H1 (cell line): ENCODE measurements around the gene QSOX1. TPM values are rescaled to one million over a fixed set of nuclear protein-coding genes. Genes with fewer than 3 reads are reported as not detected.
A peak's percentile ranks its signal among the peaks of the same experiment; 100 is the strongest.

ENCODE experiments used
- CTCF ChIA-PET: fragments of 300-600 bp; sonication (Branson Sonifier 250); formaldehyde crosslinking; loops from one replicate; lab custom pipeline; 2021; ENCODE audit not compliant: partially characterized antibody; lab: Charles Lee
- POLR2A ChIA-PET: fragments of 300-600 bp; sonication (Branson Sonifier 250); formaldehyde crosslinking; loops from one replicate; lab custom pipeline; 2021; ENCODE audit warnings: inconsistent platforms; ENCODE audit not compliant: partially characterized antibody; lab: Charles Lee
- DNase-seq, 2 experiments: peaks; one replicate each; pipeline versions ENCODE4 v3.0.0 to v3.0.0-alpha.2; 2010 to 2022; ENCODE audit warnings: low spot score in 2 of 2, low read depth in 1 of 2, mixed read lengths in 1 of 2
- FAIRE-seq: peaks from 2 replicates; lab custom pipeline; 2011; peaks lifted over from hg19 to GRCh38; lab: Jason Lieb, UNC
- H2AFZ ChIP-seq: 2 replicates; pipeline ENCODE4 v1.8.1; 2012; ENCODE audit warnings: low read length, inconsistent platforms
- H2AK5ac ChIP-seq: 2 replicates; pipeline ENCODE4 v1.6.1; 2013; ENCODE audit warnings: low read depth, low read length
- H2BK120ac ChIP-seq: replicated peaks from 2 replicates; pipeline ENCODE3; 2013; ENCODE audit warnings: low read depth, low read length, inconsistent platforms
- H2BK12ac ChIP-seq: 2 replicates; pipeline ENCODE4 v1.6.1; 2013; ENCODE audit warnings: low read depth, low read length
- H2BK15ac ChIP-seq: 2 replicates; pipeline ENCODE4 v1.6.1; 2013; ENCODE audit warnings: low read length
- H2BK20ac ChIP-seq: 2 replicates; pipeline ENCODE4 v1.6.1; 2013; ENCODE audit warnings: low read length
- H2BK5ac ChIP-seq: 2 replicates; pipeline ENCODE4 v1.6.1; 2013; ENCODE audit warnings: low read depth, low read length
- H3K14ac ChIP-seq: 2 replicates; pipeline ENCODE4 v1.6.1; 2013; ENCODE audit warnings: inconsistent platforms; ENCODE audit not compliant: insufficient read length
- H3K18ac ChIP-seq: 2 replicates; pipeline ENCODE4 v1.6.1; 2013; ENCODE audit warnings: low read length; ENCODE audit errors: extremely low read depth
- H3K23ac ChIP-seq: 2 replicates; pipeline ENCODE4 v1.6.1; 2013; ENCODE audit warnings: inconsistent platforms; ENCODE audit not compliant: insufficient read length
- H3K23me2 ChIP-seq: 2 replicates; pipeline ENCODE4 v1.6.1; 2013; ENCODE audit warnings: low read depth, low read length
- H3K27ac ChIP-seq: 2 replicates; pipeline ENCODE4 v1.6.1; 2011; ENCODE audit warnings: low read depth, low read length, inconsistent platforms
- H3K27me3 ChIP-seq, 4 experiments: replicated peaks in 1 of 4; 1 replicate in 1 of 4; 2 replicates in 3 of 4; pipeline versions ENCODE4 v1.6.1 to v1.8.1; 2011 to 2013; ENCODE audit warnings: low read length in 3 of 4, mild to moderate bottlenecking in 3 of 4, inconsistent platforms in 2 of 4, mixed read lengths in 2 of 4, moderate library complexity in 1 of 4; ENCODE audit not compliant: control insufficient read depth in 3 of 4, insufficient read depth in 3 of 4; ENCODE audit errors: extremely low read depth in 1 of 4
- H3K36me3 ChIP-seq, 4 experiments: 2 replicates each; pipeline versions ENCODE4 v1.6.1 to v1.8.1; 2011 to 2013; ENCODE audit warnings: mild to moderate bottlenecking in 4 of 4, low read length in 3 of 4, moderate library complexity in 2 of 4, control low read depth in 1 of 4, inconsistent platforms in 1 of 4; ENCODE audit not compliant: insufficient read depth in 4 of 4, control insufficient read depth in 2 of 4
- H3K4ac ChIP-seq: replicated peaks from 2 replicates; pipeline ENCODE3; 2013; ENCODE audit warnings: low read length, low read depth, mixed read lengths, inconsistent platforms; ENCODE audit not compliant: insufficient read length
- H3K4me1 ChIP-seq, 4 experiments: replicated peaks in 1 of 4; 1 replicate in 1 of 4; 2 replicates in 3 of 4; pipeline versions ENCODE4 v1.6.1 to v1.8.1; 2011 to 2013; ENCODE audit warnings: low read length in 3 of 4, inconsistent platforms in 2 of 4, mixed read lengths in 1 of 4; ENCODE audit not compliant: insufficient read depth in 4 of 4, control insufficient read depth in 3 of 4
- H3K4me2 ChIP-seq, 2 experiments: 2 replicates each; pipeline versions ENCODE4 v1.6.1 to v1.8.1; 2011 to 2013; ENCODE audit warnings: low read depth in 2 of 2, low read length in 2 of 2, control low read depth in 1 of 2, inconsistent platforms in 1 of 2, mild to moderate bottlenecking in 1 of 2; ENCODE audit not compliant: insufficient read depth in 1 of 2
- H3K4me3 ChIP-seq, 4 experiments: fragments of 200-600, 300-600 bp in 1 of 4; sonication (generic), shearing (Covaris generic), sonication (Bioruptor Twin) in 1 of 4; 2 replicates each; pipeline versions ENCODE4 v1.5.1 to v1.8.1; 2011 to 2016; ENCODE audit warnings: low read length in 4 of 4, low read depth in 3 of 4, control low read depth in 2 of 4, inconsistent platforms in 2 of 4, mild to moderate bottlenecking in 2 of 4, mixed read lengths in 1 of 4, moderate library complexity in 1 of 4; ENCODE audit not compliant: insufficient read depth in 2 of 4; ENCODE audit errors: extremely low read depth in 1 of 4
- H3K56ac ChIP-seq: replicated peaks from 2 replicates; pipeline ENCODE3; 2013; ENCODE audit warnings: low read depth, mild to moderate bottlenecking, mixed read lengths, low read length, inconsistent platforms; ENCODE audit not compliant: insufficient read length
- H3K79me1 ChIP-seq: 2 replicates; pipeline ENCODE4 v1.6.1; 2013; ENCODE audit warnings: low read depth, low read length, control low read depth
- H3K79me2 ChIP-seq, 2 experiments: 2 replicates each; pipeline versions ENCODE4 v1.6.1 to v1.8.1; 2012 to 2013; ENCODE audit warnings: low read length in 2 of 2, mild to moderate bottlenecking in 2 of 2, inconsistent platforms in 1 of 2; ENCODE audit not compliant: insufficient read depth in 2 of 2, control insufficient read depth in 1 of 2
- H3K9ac ChIP-seq, 4 experiments: replicated peaks in 1 of 4; 1 replicate in 1 of 4; 2 replicates in 3 of 4; pipeline versions ENCODE4 v1.6.1 to v1.8.1; 2011 to 2013; ENCODE audit warnings: low read depth in 3 of 4, low read length in 3 of 4, control low read depth in 2 of 4, mild to moderate bottlenecking in 2 of 4, moderate library complexity in 2 of 4, inconsistent platforms in 1 of 4; ENCODE audit errors: extremely low read depth in 1 of 4
- H3K9me3 ChIP-seq, 2 experiments: 2 replicates each; pipeline versions ENCODE4 v1.6.1 to v1.8.1; 2012 to 2013; ENCODE audit warnings: mild to moderate bottlenecking in 2 of 2, moderate library complexity in 2 of 2, control low read depth in 1 of 2, inconsistent platforms in 1 of 2, low read depth in 1 of 2, low read length in 1 of 2, mixed read lengths in 1 of 2; ENCODE audit not compliant: insufficient read depth in 2 of 2
- H4K20me1 ChIP-seq, 2 experiments: replicated peaks in 1 of 2; 2 replicates each; pipeline versions ENCODE3 to v1.8.1; 2011 to 2013; ENCODE audit warnings: inconsistent platforms in 2 of 2, low read length in 2 of 2, mild to moderate bottlenecking in 1 of 2; ENCODE audit not compliant: insufficient read depth in 2 of 2, control insufficient read depth in 1 of 2
- H4K5ac ChIP-seq: 2 replicates; pipeline ENCODE4 v1.6.1; 2013; ENCODE audit warnings: low read length, low read depth, mixed read lengths, inconsistent platforms; ENCODE audit not compliant: insufficient read length
- H4K8ac ChIP-seq: 2 replicates; pipeline ENCODE4 v1.8.0; 2013; ENCODE audit warnings: mild to moderate bottlenecking, moderate library complexity, low read length, inconsistent platforms; ENCODE audit not compliant: insufficient read depth; ENCODE audit errors: extremely low read depth
- H4K91ac ChIP-seq: replicated peaks from 2 replicates; pipeline ENCODE3; 2013; ENCODE audit warnings: low read length, mixed read lengths, inconsistent platforms; ENCODE audit not compliant: insufficient read length
- CEBPB ChIP-seq: IDR thresholded peaks from 2 replicates; pipeline ENCODE4 v1.6.1; 2012; ENCODE audit warnings: low read depth, low read length
- TAF1 ChIP-seq: IDR thresholded peaks from 2 replicates; pipeline ENCODE4 v1.6.1; 2011; ENCODE audit warnings: mild to moderate bottlenecking, low read depth, low read length
- WGBS, 2 experiments: shearing (Covaris generic) in 1 of 2; methylation state at CpG; one replicate each; pipeline versions ENCODE4 v1.1.6 to v1.1.7; 2013 to 2015; ENCODE audit warnings: low lambda C conversion rate in 2 of 2, mixed read lengths in 2 of 2, inconsistent platforms in 1 of 2, low coverage in 1 of 2, missing lambda C conversion rate in 1 of 2; ENCODE audit not compliant: insufficient replicate concordance in 2 of 2, insufficient coverage in 1 of 2, insufficient read length in 1 of 2; ENCODE audit errors: extremely low coverage in 1 of 2, missing lambda C conversion rate in 1 of 2; 5-methylcytosine and 5-hydroxymethylcytosine counted together
- polyA plus RNA-seq, 7 experiments: library from polyadenylated mRNA; depleted of rRNA in 3 of 7; stranded (reverse) in 5 of 7; unstranded in 2 of 7; fragments of >200 nt in 5 of 7; fragments of 200-250 nt in 2 of 7; gene quantifications; 1 replicate in 5 of 7; 2 replicates in 1 of 7; 4 replicates in 1 of 7; pipeline versions ENCODE4 v1.2.1 to v1.2.3, GENCODE V29; 2011 to 2013; ENCODE audit warnings: missing spikeins in 2 of 7, mixed read lengths in 2 of 7
- total RNA-seq: library from RNA; stranded (reverse); fragmentation: NEBNext Ultra II Directional; extraction: Animal tissue kit (Norgen Biotek cat#: 25700); gene quantifications from 2 replicates; pipeline ENCODE4 v1.2.1, GENCODE V29; 2021

QSOX1 gene
- total and polyA plus RNA-seq, 2 of the 8 experiments (the other 6 are each of a cell fraction or from before 2014, with no cell fraction given): 97.7 to 123 TPM

- no peaks in the 10 kb centered on the region for H3K23me2 ChIP-seq
- CTCF ChIA-PET: interaction anchor here (1.6 to 2.2 kb wide), 4 partner anchors 20 to 56 kb away, joined by 3 to 12 read pairs (median 7); no protein-coding TSS in a partner anchor
- H2BK5ac ChIP-seq: no peak overlapping the region
- no peak overlapping the region for H3K27ac ChIP-seq
- no peak overlapping the region for H2BK15ac ChIP-seq
- no peak overlapping the region for H3K4me3 ChIP-seq
- DNase-seq (no peak), FAIRE-seq (no peak)
- H4K91ac ChIP-seq: no peak overlapping the region
- no peak overlapping the region for H3K23ac ChIP-seq
- POLR2A ChIA-PET: no interaction called here
- no peaks in the 10 kb centered on the region for H3K79me1 ChIP-seq
- H3K27me3 ChIP-seq: no peaks in the 10 kb centered on the region
- no peak overlapping the region for H3K18ac ChIP-seq
- no peak overlapping the region for H2BK20ac ChIP-seq
- H4K5ac ChIP-seq: no peak overlapping the region
- WGBS, 2 experiments: 93% methylated on average over 4 of the region's 4 CpGs; no CpG with 5 or more reads in 1 of the 2 experiments
- no peak overlapping the region for H3K4ac ChIP-seq
- no peak overlapping the region for H3K14ac ChIP-seq
- no peak overlapping the region for H3K9ac ChIP-seq
- no peak overlapping the region for H3K4me2 ChIP-seq
- 0 out of 2 replicates have a peak, but pooled peaks have one; percentile 29 for TF ChIP-seq CEBPB
- no peak for TF ChIP-seq TAF1
- H4K20me1 ChIP-seq: no peaks in the 10 kb centered on the region
- no peaks in the 10 kb centered on the region for H3K36me3 ChIP-seq
- H4K8ac ChIP-seq: no peak overlapping the region
- H2AK5ac ChIP-seq: no peak overlapping the region
- H3K4me1 ChIP-seq: 0 out of 7 replicates have a peak, but pooled peaks cover 0 to 4% (median 0%) of the 10 kb centered on the region in 4 experiments
- no peaks in the 10 kb centered on the region for H3K79me2 ChIP-seq
- no peak overlapping the region for H2BK120ac ChIP-seq
- no peaks in the 10 kb centered on the region for H3K9me3 ChIP-seq
- no peak overlapping the region for H2BK12ac ChIP-seq
- no peak overlapping the region for H2AFZ ChIP-seq
- no peak overlapping the region for H3K56ac ChIP-seq
Observed at GRCh38 chr1:180123463-180123936, 31.2 kb upstream of the QSOX1 start.
